HepG2 (cell line): ENCODE results near the gene SYNPO. TPM values are rescaled to one million over a fixed set of nuclear protein-coding genes. Genes with fewer than 3 reads are reported as not detected.

ENCODE experiments used
- ATAC-seq: fragments of 200-7000 bp; cut with Tn5 transposase; 3 replicates; pipeline ENCODE4 v1.9.1; 2020; ENCODE audit warnings: mild to moderate bottlenecking, moderate library complexity
- BruUV-seq: library from RNA; stranded (reverse); fragments of 400-500 nt; replicated peaks from 2 replicates; lab custom pipeline; 2021; lab: Mats Ljungman, UMichigan
- CTCF ChIA-PET: fragments of 300-600 bp; formaldehyde crosslinking; extraction: SDS; loops from one replicate; lab custom pipeline; 2021; ENCODE audit warnings: low total read pairs, inconsistent platforms, low intra/inter-chr PET ratio; lab: Yijun Ruan, JAX
- POLR2A ChIA-PET: fragments of 350-600 bp; sonication (Branson Sonifier 250); formaldehyde crosslinking; loops from one replicate; lab custom pipeline; 2020; ENCODE audit warnings: antibody characterized with exemption, inconsistent platforms; lab: Yijun Ruan, JAX
- DNase-seq: peaks from one replicate; pipeline ENCODE4 v3.0.0-alpha.2; 2015; ENCODE audit warnings: low spot score
- FAIRE-seq: peaks from 3 replicates; lab custom pipeline; 2011; peaks lifted over from hg19 to GRCh38; lab: Jason Lieb, UNC
- H2AFZ ChIP-seq: one replicate; pipeline ENCODE4 v1.6.1; 2011; ENCODE audit warnings: low read length, inconsistent platforms
- H3K27ac ChIP-seq: fragments of 300-600 bp; 3 replicates; pipeline ENCODE4 v1.8.0; 2011; ENCODE audit warnings: mixed run types, mild to moderate bottlenecking, mixed read lengths, low read length, inconsistent platforms; ENCODE audit not compliant: insufficient read depth; ENCODE audit errors: extremely low read length
- H3K27me3 ChIP-seq, 2 experiments: fragments of 200-600 bp in 1 of 2; 2 replicates in 1 of 2; 3 replicates in 1 of 2; pipeline versions ENCODE4 v1.6.0 to v1.8.0; 2011; ENCODE audit warnings: low read length in 2 of 2, mild to moderate bottlenecking in 2 of 2, moderate library complexity in 2 of 2, inconsistent platforms in 1 of 2; ENCODE audit not compliant: insufficient read depth in 2 of 2, control insufficient read depth in 1 of 2
- H3K36me3 ChIP-seq, 2 experiments: fragments of 200-600 bp in 1 of 2; replicated peaks in 1 of 2; 2 replicates in 1 of 2; 3 replicates in 1 of 2; pipeline versions ENCODE4 v1.5.1 to v1.8.0; 2011; ENCODE audit warnings: low read length in 2 of 2, inconsistent platforms in 1 of 2; ENCODE audit not compliant: insufficient read depth in 2 of 2, control insufficient read depth in 1 of 2
- H3K4me1 ChIP-seq: 2 replicates; pipeline ENCODE4 v1.5.1; 2012; ENCODE audit warnings: low read length, inconsistent platforms; ENCODE audit not compliant: insufficient read depth
- H3K4me2 ChIP-seq: 2 replicates; pipeline ENCODE4 v1.6.0; 2011; ENCODE audit warnings: low read depth, low read length, inconsistent platforms
- H3K4me3 ChIP-seq, 3 experiments: fragments of 200-600 bp in 1 of 3; sonication (generic), shearing (Covaris generic) in 1 of 3; replicated peaks in 1 of 3; 2 replicates each; pipeline ENCODE4 v1.5.1; 2011 to 2016; ENCODE audit warnings: low read length in 3 of 3, inconsistent platforms in 2 of 3, low read depth in 2 of 3, mild to moderate bottlenecking in 2 of 3, control low read depth in 1 of 3, mixed read lengths in 1 of 3; ENCODE audit not compliant: insufficient read depth in 1 of 3
- H3K79me2 ChIP-seq: one replicate; pipeline ENCODE4 v1.6.1; 2011; ENCODE audit warnings: low read length, inconsistent platforms; ENCODE audit not compliant: insufficient read depth
- H3K9ac ChIP-seq: 2 replicates; pipeline ENCODE4 v1.6.0; 2011; ENCODE audit warnings: mild to moderate bottlenecking, low read depth, low read length, inconsistent platforms; ENCODE audit not compliant: insufficient read depth
- H3K9me3 ChIP-seq: 2 replicates; pipeline ENCODE4 v1.5.1; 2012; ENCODE audit warnings: mild to moderate bottlenecking, low read length
- H4K20me1 ChIP-seq: 2 replicates; pipeline ENCODE4 v1.6.0; 2011; ENCODE audit warnings: inconsistent platforms, mild to moderate bottlenecking, low read length, moderate library complexity; ENCODE audit not compliant: insufficient read depth
- ATM ChIP-seq: fragments of 450-650 bp; IDR thresholded peaks from 2 replicates; pipeline ENCODE4 v1.7.1; 2017; ENCODE audit warnings: mild to moderate bottlenecking, borderline replicate concordance
- FOXA3 ChIP-seq: IDR thresholded peaks from 2 replicates; pipeline ENCODE4 v1.6.1; 2016; ENCODE audit warnings: missing genetic modification reagents, missing compliant biosample characterization
- HOXA7 ChIP-seq: sonication (generic); formaldehyde crosslinking; IDR thresholded peaks from 2 replicates; pipeline ENCODE4 v1.8.1; 2022; ENCODE audit warnings: mild to moderate bottlenecking, missing genetic modification reagents, moderate library complexity
- KAT2B ChIP-seq: fragments of 150-350 bp; IDR thresholded peaks from 2 replicates; pipeline ENCODE4 v1.6.1; 2014; ENCODE audit warnings: low read depth, low read length, borderline replicate concordance
- MEF2D ChIP-seq: sonication (generic); formaldehyde crosslinking; IDR thresholded peaks from 2 replicates; pipeline ENCODE4 v1.5.1; 2020; ENCODE audit warnings: mild to moderate bottlenecking, missing genetic modification reagents
- MLXIP ChIP-seq: sonication (generic); formaldehyde crosslinking; IDR thresholded peaks from 2 replicates; pipeline ENCODE4 v1.9.0; 2021; ENCODE audit warnings: missing genetic modification reagents, borderline replicate concordance
- NBN ChIP-seq: fragments of 450-650 bp; conservative IDR thresholded peaks from 2 replicates; pipeline ENCODE4 v1.6.1; 2017
- NFKBIZ ChIP-seq: IDR thresholded peaks from 2 replicates; pipeline ENCODE4 v1.6.1; 2018; ENCODE audit warnings: missing genetic modification reagents, missing compliant biosample characterization
- PTBP1 ChIP-seq: fragments of 200-400 bp; formaldehyde crosslinking; IDR thresholded peaks from 2 replicates; pipeline ENCODE4 v1.6.1; 2018; ENCODE audit warnings: low read length, low read depth; ENCODE audit not compliant: poor library complexity, severe bottlenecking
- ZNF451 ChIP-seq: sonication (generic); formaldehyde crosslinking; IDR thresholded peaks from 2 replicates; pipeline ENCODE4 v1.5.0; 2020; ENCODE audit warnings: mild to moderate bottlenecking, missing genetic modification reagents
- ZNF652 ChIP-seq: IDR thresholded peaks from 2 replicates; pipeline ENCODE4 v1.6.1; 2016; ENCODE audit warnings: low read depth, borderline replicate concordance
- ZNF792 ChIP-seq: IDR thresholded peaks from 2 replicates; pipeline ENCODE4 v1.6.1; 2016
- WGBS: methylation state at CpG from one replicate; pipeline ENCODE4 v1.1.6; 2017; ENCODE audit warnings: low lambda C conversion rate; 5-methylcytosine and 5-hydroxymethylcytosine counted together
- in situ Hi-C: cut with HindIII; loops from 2 replicates; pipeline ENCODE4 v1.10.0; 2017; ENCODE audit warnings: low pct_unique_long_range_greater_than_20kb; ENCODE audit not compliant: extremely low pct_ligation_motif_present
- intact Hi-C: fragments of 100-400 bp; cut with micrococcal nuclease; formaldehyde crosslinking; loops from one replicate; pipeline ENCODE4 v1.10.0; 2022; ENCODE audit not compliant: unreplicated experiment
- polyA plus RNA-seq, 8 experiments: library from polyadenylated mRNA; depleted of rRNA in 3 of 8; stranded (reverse) in 7 of 8; unstranded in 1 of 8; fragments of >200 nt; fragmentation: Illumina TruSeq in 4 of 8; extraction: Trizol in 4 of 8; gene quantifications; 2 replicates each; pipeline versions ENCODE4 v1.2.1 to v1.2.3, GENCODE V29; 2011 to 2016; ENCODE audit warnings: low read depth in 4 of 8, missing spikeins in 1 of 8, mixed read lengths in 1 of 8; ENCODE audit not compliant: insufficient read depth in 1 of 8
- total RNA-seq, 5 experiments: library from RNA; depleted of rRNA; stranded (reverse); fragments of >200 nt; fragmentation: Illumina TruSeq; extraction: Trizol; gene quantifications; 2 replicates each; pipeline ENCODE4 v1.2.3, GENCODE V29; 2016; ENCODE audit warnings: low read depth in 1 of 5

SYNPO gene
- total and polyA plus RNA-seq, 2 of the 13 experiments (the other 11 are each of a cell fraction or from before 2014, with no cell fraction given): 0.09 to 0.30 TPM

GRCh38 chr5:150653145-150653761 lies 12.8 kb downstream of the SYNPO start:
- peaks cover 0 to 2% of the 10 kb centered on the region in 2 experiments; a peak in 2 of 5 replicates for H3K27me3 ChIP-seq
- H3K9me3 ChIP-seq: no peaks in the 10 kb centered on the region
- no peaks in the 10 kb centered on the region for H3K36me3 ChIP-seq
- BruUV-seq: no TSS peak
- no peak for FAIRE-seq
- no peak overlapping the region for H3K27ac ChIP-seq
- WGBS: 46% methylated on average over 3 of the region's 5 CpGs
- H3K79me2 ChIP-seq: no peaks in the 10 kb centered on the region
- in situ Hi-C loops: loop anchor here (25.0 kb wide), 1 partner anchor 191 kb away; no protein-coding TSS in a partner anchor
- DNase-seq: no peak
- no peak overlapping the region for H3K4me2 ChIP-seq
- POLR2A ChIA-PET: interaction anchor here (1.0 kb wide), 1 partner anchor 9 kb away, joined by 3 read pairs; no protein-coding TSS in a partner anchor
- H3K4me1 ChIP-seq: peaks cover 28% of the 10 kb centered on the region
- no peak overlapping the region for H2AFZ ChIP-seq
- TF ChIP-seq ATM (no peak), NFKBIZ (CRISPR knock-in tag) (no peak), PTBP1 (no peak), ZNF451 (CRISPR knock-in tag) (no peak), ZNF652 (CRISPR knock-in tag) (no peak), NBN (no peak), MLXIP (CRISPR knock-in tag) (no peak), KAT2B (no peak), HOXA7 (no peak), ZNF792 (no peak), MEF2D (CRISPR knock-in tag) (no peak), FOXA3 (CRISPR knock-in tag) (no peak)
- no peaks in the 10 kb centered on the region for H4K20me1 ChIP-seq
- CTCF ChIA-PET: no interaction called here
- intact Hi-C loops: no loop called here
- no peak overlapping the region for H3K9ac ChIP-seq
- no peak for ATAC-seq
- no peak overlapping the region for H3K4me3 ChIP-seq
